GM19372 (cell line): Measurements from ENCODE around the gene SALL1.

Source experiments
- ATAC-seq: cut with Tn5 transposase; IDR thresholded peaks from one replicate; pipeline ENCODE4 v1.9.1; 2021; ENCODE audit warnings: mild to moderate bottlenecking, low read depth, moderate library complexity; ENCODE audit not compliant: unreplicated experiment

SALL1 gene

GRCh38 chr16:51150888-51151320 is at the start of gene SALL1:
Gene SALL1, minus strand, starts transcription at chr16:51151270. Its CDS starts 29 bp downstream, at chr16:51151241.
- no peak for ATAC-seq

GRCh38 chr16:51200793-51201192 is 49.7 kb upstream of the SALL1 start:
- no peak for ATAC-seq

GRCh38 chr16:51197953-51198748 is 47.1 kb upstream of the SALL1 start:
- ATAC-seq, result no peak

GRCh38 chr16:51193879-51194278 is 42.8 kb upstream of the SALL1 start:
- ATAC-seq, result no peak

- ATAC-seq, result no peak
Measured at GRCh38 chr16:51184702-51185433, 33.8 kb upstream of the SALL1 start.

- ATAC-seq, result no peak
Measured at GRCh38 chr16:51181503-51181811, 30.4 kb upstream of the SALL1 start.

GRCh38 chr16:51180719-51181502 is 29.8 kb upstream of the SALL1 start:
- ATAC-seq, result no peak

- ATAC-seq, result no peak
Measured at GRCh38 chr16:51175081-51175480, 24.0 kb upstream of the SALL1 start.

GRCh38 chr16:51172368-51172767 is 21.3 kb upstream of the SALL1 start:
- ATAC-seq, result no peak

GRCh38 chr16:51168755-51169154 is 17.7 kb upstream of the SALL1 start:
- no peak for ATAC-seq

GRCh38 chr16:51167170-51167895 is 16.3 kb upstream of the SALL1 start:
- no peak for ATAC-seq

- ATAC-seq, result no peak
Measured at GRCh38 chr16:51166541-51166940, 15.5 kb upstream of the SALL1 start.

- no peak for ATAC-seq
Measured at GRCh38 chr16:51166091-51166490, 15.0 kb upstream of the SALL1 start.

- no peak for ATAC-seq
Measured at GRCh38 chr16:51165043-51165442, 14.0 kb upstream of the SALL1 start.

GRCh38 chr16:51164574-51164973 is 13.5 kb upstream of the SALL1 start:
- ATAC-seq, result no peak

GRCh38 chr16:51163894-51164566 is 13.0 kb upstream of the SALL1 start:
- no peak for ATAC-seq

- no peak for ATAC-seq
Measured at GRCh38 chr16:51163366-51163765, 12.3 kb upstream of the SALL1 start.

GRCh38 chr16:51161440-51162195 is 10.5 kb upstream of the SALL1 start:
- no peak for ATAC-seq

- ATAC-seq, result no peak
Measured at GRCh38 chr16:51159865-51160264, 8.8 kb upstream of the SALL1 start.
